Caki2 (cell line): ENCODE results near the gene DMKN. TPM values are rescaled to one million over a fixed set of nuclear protein-coding genes. Genes with fewer than 3 reads are reported as not detected.

ENCODE experiments used
- DNase-seq: peaks from one replicate; pipeline ENCODE4 v3.0.0-alpha.2; 2015; ENCODE audit warnings: low read depth
- in situ Hi-C: cut with HindIII; loops from 2 replicates; pipeline ENCODE4 v1.10.0; 2016; ENCODE audit warnings: low sequenced_read_pairs, low pct_unique_long_range_greater_than_20kb, mixed read lengths
- total RNA-seq: library from RNA; depleted of rRNA; stranded (reverse); fragments of >200 nt; shearing (Covaris generic); gene quantifications from 2 replicates; pipeline ENCODE4 v1.2.3, GENCODE V29; 2014; ENCODE audit warnings: low replicate concordance; rRNA removed

The DMKN gene
- total RNA-seq, 1 experiment from 2014 or later: not detected

DNA sequence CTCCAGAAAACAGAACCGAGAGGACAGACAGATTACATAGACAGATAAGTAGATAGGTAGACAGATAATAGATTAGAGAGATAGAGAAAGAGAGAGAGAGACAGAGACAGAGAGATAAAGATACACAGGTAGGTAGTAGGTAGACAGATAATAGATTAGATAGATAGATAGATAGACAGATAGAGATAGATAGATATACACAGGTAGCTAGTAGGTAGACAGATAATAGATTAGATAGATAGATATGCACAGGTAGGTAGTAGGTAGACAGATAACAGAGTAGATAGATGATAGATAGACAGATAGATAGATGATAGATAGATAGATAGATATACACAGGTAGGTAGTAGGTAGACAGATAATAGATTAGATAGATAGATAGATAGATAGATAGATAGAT lies 55.3 kb downstream of the DMKN start:
- no peak for DNase-seq
- in situ Hi-C loops: no loop called here

DNA sequence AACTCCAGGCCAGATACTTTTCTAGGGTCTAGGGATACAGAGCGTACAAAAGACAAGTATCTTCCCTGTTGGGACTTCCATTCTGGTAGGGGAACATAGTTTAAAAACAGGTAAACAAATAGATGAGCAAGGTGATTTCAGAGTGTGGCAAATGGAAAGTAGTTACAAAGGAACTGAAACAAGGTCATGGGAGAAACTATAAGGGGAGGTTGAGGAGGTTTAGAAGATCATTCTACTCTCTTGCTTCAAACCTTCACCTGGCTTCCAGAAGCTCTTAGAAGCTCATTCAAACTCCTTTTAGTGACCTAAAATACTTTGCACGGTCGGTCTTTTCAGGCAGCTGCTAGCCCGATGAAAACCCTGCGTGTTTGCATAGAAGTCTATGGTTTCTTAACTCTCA lies 56.3 kb downstream of the DMKN start:
- DNase-seq: no peak
- in situ Hi-C loops: no loop called here

DNA sequence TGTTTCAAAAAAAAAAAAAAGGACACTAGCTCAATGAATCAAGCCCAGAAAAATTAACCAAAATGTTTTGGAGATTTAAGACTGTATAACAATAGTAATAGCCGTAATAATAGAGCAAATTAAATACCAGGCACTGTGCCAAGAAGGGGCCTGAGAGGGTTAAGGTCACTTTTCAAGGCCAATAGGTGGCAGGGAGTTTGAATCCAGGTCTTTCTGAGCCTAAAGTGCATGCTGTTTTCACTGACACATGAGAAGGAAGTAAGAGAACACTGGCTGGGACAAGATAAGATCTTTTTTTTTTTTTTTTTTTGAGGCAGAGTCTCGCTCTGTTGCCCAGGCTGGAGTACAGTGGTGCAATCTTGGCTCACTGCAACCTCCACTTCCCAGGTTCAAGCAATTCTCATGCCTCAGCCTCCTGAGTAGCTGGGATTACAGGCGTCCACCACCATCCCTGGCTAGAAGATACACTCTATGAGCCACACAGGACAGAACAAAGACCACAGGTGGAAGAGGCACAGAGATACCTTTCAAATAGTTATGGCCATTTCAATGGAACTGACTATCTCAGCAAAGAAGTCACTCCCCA lies 57.7 kb downstream of the DMKN start:
- in situ Hi-C loops: no loop called here
- no peak for DNase-seq

DNA sequence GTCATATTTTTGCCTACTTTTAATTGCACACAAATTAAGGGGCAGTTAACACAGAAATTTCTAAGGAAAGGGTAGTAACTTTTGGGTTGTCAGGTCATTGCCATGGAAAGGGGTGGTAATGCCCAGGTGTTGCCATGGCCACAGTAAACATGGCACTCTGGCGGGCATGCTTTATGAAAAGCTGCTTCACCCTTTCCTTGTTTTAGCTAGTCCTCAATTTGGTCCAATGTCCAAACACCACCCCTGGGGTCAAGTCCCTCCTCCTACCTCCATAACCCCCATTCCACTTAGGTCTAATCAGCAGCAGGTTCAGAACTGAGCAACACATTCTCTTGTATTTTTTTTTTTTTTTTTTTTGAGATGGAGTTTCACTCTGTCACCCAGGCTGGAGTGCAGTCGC lies 58.8 kb downstream of the DMKN start:
- in situ Hi-C loops: no loop called here
- DNase-seq: no peak

DNA sequence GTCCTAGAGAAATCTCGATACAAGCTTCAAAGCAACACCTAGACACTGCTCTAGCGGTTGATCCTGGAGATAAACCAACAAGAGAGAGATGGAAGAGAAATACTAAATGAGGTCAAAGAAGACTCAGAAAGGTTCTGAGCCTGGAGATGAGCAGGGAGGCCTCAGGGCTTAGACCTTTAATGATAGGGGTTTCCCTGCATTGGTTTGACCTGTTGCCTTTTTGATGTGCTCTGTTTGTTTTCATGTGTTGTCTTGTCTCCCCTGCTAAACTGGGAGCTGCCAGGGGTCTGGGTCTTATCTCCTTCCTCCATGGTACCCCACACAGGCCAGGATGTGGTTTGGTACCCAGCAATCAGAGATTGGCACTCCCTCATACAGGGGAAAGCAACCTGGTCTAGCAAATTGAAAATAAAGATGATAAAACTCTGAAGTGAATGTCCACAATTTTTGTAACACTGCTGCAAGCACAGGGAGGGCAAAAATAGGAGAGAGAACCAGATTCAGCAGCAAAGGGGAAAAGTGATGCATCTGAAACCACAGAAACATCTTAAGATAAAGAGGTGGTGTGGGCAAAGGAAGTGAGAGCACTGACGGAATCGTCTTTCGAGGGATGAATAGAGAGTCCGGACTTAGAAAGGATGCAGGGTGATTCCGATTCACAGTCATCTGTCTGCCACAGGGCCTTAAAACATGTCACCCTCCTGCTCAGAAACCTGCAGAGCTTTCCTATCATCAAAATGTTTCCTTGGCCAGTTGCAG lies 61.9 kb downstream of the DMKN start:
- no peak for DNase-seq
- in situ Hi-C loops: no loop called here

DNA sequence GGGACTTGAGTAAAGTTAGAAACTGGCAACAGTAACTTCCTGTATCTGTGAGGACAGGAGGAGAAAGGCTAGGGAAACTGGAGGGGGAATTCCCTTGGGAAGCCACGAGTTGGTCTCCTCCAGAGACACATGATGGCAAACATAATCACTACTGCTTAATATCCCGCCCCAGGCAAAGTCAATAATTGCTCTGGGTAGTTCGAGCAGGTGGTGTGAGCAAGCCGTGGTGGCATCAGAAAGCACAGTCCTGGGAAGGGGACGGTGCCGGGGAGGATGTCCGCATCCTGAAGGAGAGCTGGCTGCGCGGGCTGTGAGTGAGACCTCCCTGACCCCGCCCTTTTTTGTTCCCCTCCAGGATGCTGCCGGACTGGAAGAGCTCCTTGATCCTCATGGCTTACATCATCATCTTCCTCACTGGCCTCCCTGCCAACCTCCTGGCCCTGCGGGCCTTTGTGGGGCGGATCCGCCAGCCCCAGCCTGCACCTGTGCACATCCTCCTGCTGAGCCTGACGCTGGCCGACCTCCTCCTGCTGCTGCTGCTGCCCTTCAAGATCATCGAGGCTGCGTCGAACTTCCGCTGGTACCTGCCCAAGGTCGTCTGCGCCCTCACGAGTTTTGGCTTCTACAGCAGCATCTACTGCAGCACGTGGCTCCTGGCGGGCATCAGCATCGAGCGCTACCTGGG lies 63.9 kb downstream of the DMKN start:
- DNase-seq: no peak
- in situ Hi-C loops: no loop called here

DNA sequence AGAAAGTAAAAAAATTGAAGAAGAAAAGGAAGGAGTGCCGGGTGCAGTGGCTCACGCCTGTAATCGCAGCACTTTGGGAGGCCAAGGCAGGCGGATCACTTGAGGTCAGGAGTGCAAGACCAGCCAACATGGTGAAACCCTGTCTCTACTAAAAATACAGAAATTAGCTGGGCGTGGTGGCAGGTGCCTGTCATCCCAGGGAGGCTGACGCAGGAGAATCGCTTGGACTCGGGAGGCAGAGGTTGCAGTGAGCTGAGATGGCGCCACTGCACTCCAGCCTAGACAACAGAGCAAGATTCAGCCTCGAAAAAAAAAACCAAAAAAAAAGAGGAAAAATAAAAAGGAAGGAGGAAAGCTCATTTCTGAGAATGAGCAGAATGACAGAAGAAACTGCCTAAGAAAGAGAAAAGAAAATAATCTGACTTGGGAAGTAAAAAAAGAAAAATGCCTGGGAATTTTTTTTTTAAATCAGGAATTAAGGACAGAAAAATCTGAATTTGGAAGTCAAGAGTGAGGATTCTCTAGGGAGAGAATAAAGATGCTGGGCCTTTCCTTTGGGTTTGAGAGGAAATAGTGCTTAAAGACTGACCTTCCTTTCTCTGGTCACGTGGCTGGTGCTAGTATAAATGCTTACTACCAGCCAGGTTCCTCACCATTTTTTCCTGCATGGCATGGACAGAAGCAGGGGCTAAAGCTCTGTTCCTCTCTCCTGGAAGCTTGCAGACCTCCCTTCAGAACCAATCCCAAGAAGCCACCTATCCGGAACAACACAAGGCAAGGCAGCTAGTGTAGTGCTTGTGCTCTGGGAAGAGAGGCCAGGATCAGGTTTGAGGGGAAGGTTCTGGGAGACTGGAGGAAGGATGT lies 65.6 kb downstream of the DMKN start, which contains the start of gene FFAR2:
Gene FFAR2, plus strand, starts transcription at position 652 of the 864 bp plus-strand sequence. CDS start 1,458 bp downstream, outside the sequence.
- no peak for DNase-seq
- in situ Hi-C loops: no loop called here

Other genes starting within 250 kb of the DMKN start
- 111 and 128 TPM in 2 replicates for gene USF2, start 244.7 kb downstream of the DMKN start, total RNA-seq
- 0.06 TPM in 1 of 2 replicates, not detected in the other for gene HAMP, start 231.1 kb downstream of the DMKN start, total RNA-seq
- gene MAG, start 221.5 kb downstream of the DMKN start, total RNA-seq: 5.7 and 10.4 TPM in 2 replicates
- 15.4 and 20.6 TPM in 2 replicates for gene CD22, start 184.5 kb downstream of the DMKN start, total RNA-seq
- 1.7 and 6.1 TPM in 2 replicates for gene FFAR1, start 165.7 kb downstream of the DMKN start, total RNA-seq
- not detected in 2 replicates for gene FFAR3, start 155.2 kb downstream of the DMKN start, total RNA-seq
- gene GPR42, start 142.6 kb downstream of the DMKN start, total RNA-seq: not detected in 2 replicates
- not detected in 2 replicates for gene FFAR2, start 65.4 kb downstream of the DMKN start, total RNA-seq
- gene KRTDAP, start 23.2 kb downstream of the DMKN start, total RNA-seq: not detected in 2 replicates
- gene SBSN, start 14.7 kb upstream of the DMKN start, total RNA-seq: not detected in 2 replicates
- gene GAPDHS, start 19.8 kb upstream of the DMKN start, total RNA-seq: not detected in 2 replicates
- 218 and 221 TPM in 2 replicates for gene TMEM147, start 32.0 kb upstream of the DMKN start, total RNA-seq
- not detected in 2 replicates for gene ATP4A, start 50.0 kb upstream of the DMKN start, total RNA-seq
- not detected in 2 replicates for gene PMIS2, start 72.5 kb upstream of the DMKN start, total RNA-seq
- gene HAUS5, start 99.1 kb upstream of the DMKN start, total RNA-seq: 28.8 and 34.4 TPM in 2 replicates
- 171 and 180 TPM in 2 replicates for gene RBM42, start 115.4 kb upstream of the DMKN start, total RNA-seq
- 0.64 TPM in 1 of 2 replicates, not detected in the other for gene ETV2, start 128.1 kb upstream of the DMKN start, total RNA-seq
- gene COX6B1, start 134.7 kb upstream of the DMKN start, total RNA-seq: 438 and 558 TPM in 2 replicates
- not detected in 2 replicates for gene UPK1A, start 152.9 kb upstream of the DMKN start, total RNA-seq
- not detected in 2 replicates for gene ZBTB32, start 190.9 kb upstream of the DMKN start, total RNA-seq
- gene KMT2B, start 204.4 kb upstream of the DMKN start, total RNA-seq: 2.8 and 12.9 TPM in 2 replicates
- gene IGFLR1, start 228.8 kb upstream of the DMKN start, total RNA-seq: 10.1 and 18.1 TPM in 2 replicates
- 7.1 and 14.1 TPM in 2 replicates for gene U2AF1L4, start 231.8 kb upstream of the DMKN start, total RNA-seq
- 151 and 186 TPM in 2 replicates for gene PSENEN, start 232.0 kb upstream of the DMKN start, total RNA-seq
- 7.4 and 15.5 TPM in 2 replicates for gene LIN37, start 234.9 kb upstream of the DMKN start, total RNA-seq
- gene HSPB6, start 243.4 kb upstream of the DMKN start, total RNA-seq: not detected in 2 replicates
- 8.0 and 9.8 TPM in 2 replicates for gene PROSER3, start 244.5 kb upstream of the DMKN start, total RNA-seq